GM12873 (cell line): ENCODE results near the gene SF3A2.
A peak's percentile ranks its signal among the peaks of the same experiment; 100 is the strongest.

ENCODE experiments used
- CTCF ChIP-seq: IDR thresholded peaks from 2 replicates; pipeline ENCODE4 v1.5.1; 2012; ENCODE audit warnings: low read depth, mild to moderate bottlenecking, moderate library complexity, low read length, control low read depth; ENCODE audit not compliant: insufficient read depth; ENCODE audit errors: missing control alignments

SF3A2 gene

GRCh38 chr19:2199215-2199614 is 37.4 kb upstream of the SF3A2 start:
- peak; percentile 44 for TF ChIP-seq CTCF

- no peak for TF ChIP-seq CTCF
These were observed 36.6 kb upstream of the SF3A2 start for GRCh38 chr19:2199861-2200623.

GRCh38 chr19:2201473-2202148 is 35.0 kb upstream of the SF3A2 start:
- TF ChIP-seq CTCF, result no peak

- no peak for TF ChIP-seq CTCF
These were observed 34.3 kb upstream of the SF3A2 start for GRCh38 chr19:2202366-2202765.

GRCh38 chr19:2207008-2207407 is 29.6 kb upstream of the SF3A2 start:
- TF ChIP-seq CTCF, result no peak

- peak; percentile 34 for TF ChIP-seq CTCF
These were observed 28.4 kb upstream of the SF3A2 start for GRCh38 chr19:2207991-2208860.

- no peak for TF ChIP-seq CTCF
These were observed 27.6 kb upstream of the SF3A2 start for GRCh38 chr19:2208975-2209374.
